Measurements from ENCODE around the gene ASRGL1.

Gene ASRGL1

DNA sequence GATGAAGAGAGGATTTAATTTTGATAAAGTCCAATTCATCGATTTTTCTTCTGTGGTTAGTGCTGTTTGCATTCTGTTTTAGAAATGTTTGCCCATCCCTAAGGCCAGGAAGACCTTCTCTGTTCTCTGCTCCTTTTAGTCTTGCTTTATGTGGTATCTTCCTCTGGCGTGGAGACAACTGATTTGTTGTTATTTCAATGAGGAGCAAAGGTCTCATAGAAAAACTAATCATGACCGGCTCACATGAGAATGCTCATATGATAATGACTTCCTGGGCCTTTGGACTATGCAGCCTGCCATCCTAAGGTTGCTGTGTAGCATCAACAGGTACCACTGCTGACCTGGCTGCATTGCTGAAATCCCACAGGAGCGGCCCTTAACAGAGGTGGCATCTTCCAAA, 101.4 kb downstream of the ASRGL1 start:
- no peak overlapping the region for H3K9ac ChIP-seq (ENCODE audit: low read length)
- peaks cover 4% of the 10 kb centered on the region; the same call in 1 of the 2 replicates for H3F3A ChIP-seq (ENCODE audit: insufficient read depth, low read length)
- no peaks in the 10 kb centered on the region for H3K27me3 ChIP-seq (replicated peaks; ENCODE audit: insufficient read depth, low read length)
- H3K79me2 ChIP-seq (ENCODE audit: low read length) = no peaks in the 10 kb centered on the region
- H4K20me1 ChIP-seq (ENCODE audit: insufficient read depth, low read length) = no peaks in the 10 kb centered on the region
- H3K4me1 ChIP-seq (ENCODE audit: low read length) = 0 out of 2 replicates have a peak, but pooled peaks cover 4% of the 10 kb centered on the region
- H3K36me3 ChIP-seq (replicated peaks; ENCODE audit: insufficient read depth, low read length) = no peaks in the 10 kb centered on the region
- H3K9me2 ChIP-seq (replicated peaks; ENCODE audit: insufficient read depth, low read length) = no peaks in the 10 kb centered on the region
- no peak overlapping the region for H3K4me2 ChIP-seq (ENCODE audit: low read depth, low read length)
- no peak overlapping the region for H3K27ac ChIP-seq (ENCODE audit: low read length)
- H2AFZ ChIP-seq (ENCODE audit: low read length) = no peak overlapping the region
- no peak overlapping the region for H3K4me3 ChIP-seq (ENCODE audit: low read length)
- TF ChIP-seq EZH2phosphoT487 (IDR thresholded peaks at IDR 0.05; ENCODE audit: low read length) = no peak
- TF ChIP-seq, protein P1, sequence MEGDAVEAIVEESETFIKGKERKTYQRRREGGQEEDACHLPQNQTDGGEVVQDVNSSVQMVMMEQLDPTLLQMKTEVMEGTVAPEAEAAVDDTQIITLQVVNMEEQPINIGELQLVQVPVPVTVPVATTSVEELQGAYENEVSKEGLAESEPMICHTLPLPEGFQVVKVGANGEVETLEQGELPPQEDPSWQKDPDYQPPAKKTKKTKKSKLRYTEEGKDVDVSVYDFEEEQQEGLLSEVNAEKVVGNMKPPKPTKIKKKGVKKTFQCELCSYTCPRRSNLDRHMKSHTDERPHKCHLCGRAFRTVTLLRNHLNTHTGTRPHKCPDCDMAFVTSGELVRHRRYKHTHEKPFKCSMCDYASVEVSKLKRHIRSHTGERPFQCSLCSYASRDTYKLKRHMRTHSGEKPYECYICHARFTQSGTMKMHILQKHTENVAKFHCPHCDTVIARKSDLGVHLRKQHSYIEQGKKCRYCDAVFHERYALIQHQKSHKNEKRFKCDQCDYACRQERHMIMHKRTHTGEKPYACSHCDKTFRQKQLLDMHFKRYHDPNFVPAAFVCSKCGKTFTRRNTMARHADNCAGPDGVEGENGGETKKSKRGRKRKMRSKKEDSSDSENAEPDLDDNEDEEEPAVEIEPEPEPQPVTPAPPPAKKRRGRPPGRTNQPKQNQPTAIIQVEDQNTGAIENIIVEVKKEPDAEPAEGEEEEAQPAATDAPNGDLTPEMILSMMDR (IDR thresholded peaks at IDR 0.05; ENCODE audit: low read length) = no peak
- no peak for TF ChIP-seq EZH2 (optimal IDR thresholded peaks at IDR 0.05; ENCODE audit: low read depth, low read length)
- H3K9me3 ChIP-seq (replicated peaks; ENCODE audit: insufficient read depth, low read length) = no peaks in the 10 kb centered on the region
- DNase-seq = no peak

GRCh38 chr11:62439785-62440602, 102.7 kb downstream of the ASRGL1 start:
- Histone ChIP-seq H3K36me3 (replicated peaks; ENCODE audit: insufficient read depth, low read length) (no peaks in the 10 kb centered on the region), H2AFZ (ENCODE audit: low read length) (no peak overlapping the region), H3K9me3 (replicated peaks; ENCODE audit: insufficient read depth, low read length) (no peaks in the 10 kb centered on the region), H3K4me2 (ENCODE audit: low read depth, low read length) (no peak overlapping the region), H3K4me1 (ENCODE audit: low read length) (0 out of 2 replicates have a peak, but pooled peaks cover 4% of the 10 kb centered on the region), H3K27ac (ENCODE audit: low read length) (no peak overlapping the region), H3F3A (ENCODE audit: insufficient read depth, low read length) (peaks cover 4% of the 10 kb centered on the region; the same call in 1 of the 2 replicates), H4K20me1 (ENCODE audit: insufficient read depth, low read length) (no peaks in the 10 kb centered on the region), H3K27me3 (replicated peaks; ENCODE audit: insufficient read depth, low read length) (no peaks in the 10 kb centered on the region), H3K4me3 (ENCODE audit: low read length) (no peak overlapping the region), H3K9me2 (replicated peaks; ENCODE audit: insufficient read depth, low read length) (no peaks in the 10 kb centered on the region), H3K9ac (ENCODE audit: low read length) (no peak overlapping the region), H3K79me2 (ENCODE audit: low read length) (no peaks in the 10 kb centered on the region)
- no peak for DNase-seq
- TF ChIP-seq, protein P1 (IDR thresholded peaks at IDR 0.05; ENCODE audit: low read length) = no peak
- no peak for TF ChIP-seq EZH2phosphoT487 (IDR thresholded peaks at IDR 0.05; ENCODE audit: low read length)
- no peak for TF ChIP-seq EZH2 (optimal IDR thresholded peaks at IDR 0.05; ENCODE audit: low read depth, low read length)

Data from MM.1S (cell line).